UCSD-AML1 (cell line): ENCODE results near the gene HSH2D.
A peak's percentile ranks its signal among the peaks of the same experiment; 100 is the strongest.

Source experiments
- DNase-seq: peaks from one replicate; lab custom pipeline; 2025; ENCODE audit not compliant: unreplicated experiment; lab: John Stamatoyannopoulos, UW

The HSH2D gene

DNA sequence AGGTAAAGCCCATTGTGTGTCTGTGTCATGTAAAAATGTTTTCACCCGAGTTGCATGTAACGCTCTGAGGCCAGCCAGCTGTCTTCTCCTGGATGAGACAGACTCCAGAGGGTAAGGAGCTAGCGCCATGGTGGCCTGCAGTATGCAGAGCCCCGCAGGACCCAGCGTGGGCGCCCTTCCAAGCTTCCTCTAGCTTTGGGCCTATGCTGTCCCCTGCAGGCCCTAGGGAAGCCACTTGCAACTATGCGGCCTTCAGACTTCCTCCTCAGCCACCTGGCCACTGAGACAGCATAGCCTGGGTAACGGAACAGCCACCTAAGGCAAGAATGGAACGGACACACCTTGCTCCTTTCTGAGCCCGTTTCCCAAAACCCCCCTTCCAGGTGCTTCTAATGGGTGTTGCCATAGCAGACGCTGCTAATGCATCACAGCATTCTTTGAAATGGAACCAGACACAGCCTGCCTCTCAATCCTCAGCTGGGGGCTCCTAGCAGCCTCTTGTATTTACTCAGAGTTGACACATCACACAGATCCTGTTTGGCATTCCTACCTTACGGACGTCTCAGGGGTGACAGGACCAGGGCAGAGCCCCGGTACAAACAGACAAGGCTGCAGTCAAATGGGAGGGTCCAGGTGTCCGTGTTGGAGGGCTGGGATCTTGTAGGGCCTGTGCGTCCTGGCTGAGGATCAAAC is 47.9 kb downstream of the HSH2D start:
- DNase-seq, result no peak

DNA sequence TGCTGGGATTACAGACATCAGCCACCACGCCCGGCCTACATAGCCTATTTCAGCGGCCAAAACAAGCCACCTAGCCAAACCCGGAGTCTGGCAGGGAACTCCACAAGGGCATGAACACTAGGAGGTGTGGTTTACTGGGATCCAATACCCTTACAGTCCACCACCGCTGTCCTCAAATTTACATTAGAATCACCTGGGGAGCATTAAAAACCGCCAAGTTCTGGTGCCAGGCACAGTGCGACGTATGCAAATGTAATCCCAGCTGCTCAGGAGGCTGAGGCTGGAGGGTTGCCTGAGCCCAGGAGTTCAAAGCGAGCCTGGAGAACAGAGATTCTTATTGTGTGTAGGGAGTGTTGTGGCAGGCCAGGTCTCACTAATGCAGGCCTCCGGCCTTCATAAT is 50.0 kb downstream of the HSH2D start:
- DNase-seq, result no peak

DNA sequence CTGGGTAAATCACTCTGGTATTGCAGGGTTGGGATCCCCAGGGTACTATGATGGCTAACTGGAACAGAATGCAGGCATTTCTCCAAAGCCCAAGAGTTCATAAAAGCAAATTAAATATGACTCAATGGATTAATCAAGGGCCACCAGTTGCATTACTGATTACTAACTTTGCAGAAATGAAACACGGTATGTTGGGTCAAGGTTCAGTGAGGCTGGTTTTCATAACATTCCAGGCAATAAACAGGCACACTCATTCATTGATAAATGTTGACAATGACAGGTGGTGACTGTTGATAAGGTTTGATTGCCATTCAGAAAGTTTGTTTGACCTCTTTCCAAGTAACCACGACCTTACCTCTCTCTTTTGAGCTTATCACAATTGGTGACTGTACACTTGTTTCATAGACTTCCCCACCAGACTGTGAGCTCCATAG is 53.7 kb downstream of the HSH2D start:
- DNase-seq, result no peak

DNA sequence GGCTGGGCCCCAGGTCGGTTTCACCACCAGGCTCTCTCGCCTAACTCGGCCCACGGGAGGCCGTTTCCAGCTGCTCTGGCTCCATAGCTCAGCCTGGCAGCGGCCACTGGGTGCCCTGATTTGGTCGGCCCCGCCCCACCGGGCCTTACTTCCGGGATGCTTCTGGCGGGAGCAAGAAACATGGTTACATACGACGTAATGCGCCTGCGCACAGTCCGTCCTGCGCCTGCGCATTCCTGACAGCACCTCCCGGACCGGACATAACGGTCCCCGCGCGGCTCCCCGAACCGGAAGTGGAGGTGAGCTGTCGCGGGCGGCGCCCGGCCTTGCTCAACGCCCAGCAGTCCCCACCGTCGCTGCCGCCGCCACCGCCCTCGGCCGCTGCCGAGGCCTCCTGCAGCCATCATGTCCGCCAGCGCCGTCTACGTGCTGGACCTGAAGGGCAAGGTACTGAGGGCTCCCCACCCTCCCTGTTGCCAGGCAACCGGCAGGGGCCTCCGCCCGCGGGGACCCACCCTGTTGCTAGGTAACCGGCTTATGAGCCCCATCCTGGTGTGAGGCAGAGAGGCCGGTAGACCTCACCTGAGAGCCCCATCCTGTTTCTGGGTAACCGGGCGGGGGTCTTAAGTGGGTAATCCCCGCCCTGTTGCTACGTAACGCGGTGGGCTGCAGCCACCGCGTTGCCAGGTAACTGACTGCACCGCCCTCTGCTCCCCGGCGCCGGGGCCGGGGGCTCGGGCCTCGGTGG is 54.3 kb downstream of the HSH2D start, which contains the start of gene AP1M1:
Gene AP1M1, plus strand, starts transcription at position 290 of the 748 bp plus-strand sequence. Its CDS starts 116 bp downstream, at position 406.
- peak; percentile 99 for DNase-seq

DNA sequence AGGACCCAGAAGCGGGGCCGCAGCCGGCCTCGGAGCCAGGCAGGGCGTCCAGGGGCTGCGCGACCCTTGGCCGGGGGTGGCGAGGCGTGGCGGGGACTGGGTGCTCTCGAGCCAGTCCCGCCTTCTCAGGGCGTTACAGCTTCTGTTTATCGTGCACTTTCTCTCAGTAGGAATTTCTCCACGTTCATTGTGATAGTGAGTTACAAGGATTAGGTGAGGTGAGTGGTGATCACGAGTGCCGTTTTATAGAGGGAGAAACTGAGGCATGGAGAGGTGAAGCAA is 54.8 kb downstream of the HSH2D start:
- no peak for DNase-seq

DNA sequence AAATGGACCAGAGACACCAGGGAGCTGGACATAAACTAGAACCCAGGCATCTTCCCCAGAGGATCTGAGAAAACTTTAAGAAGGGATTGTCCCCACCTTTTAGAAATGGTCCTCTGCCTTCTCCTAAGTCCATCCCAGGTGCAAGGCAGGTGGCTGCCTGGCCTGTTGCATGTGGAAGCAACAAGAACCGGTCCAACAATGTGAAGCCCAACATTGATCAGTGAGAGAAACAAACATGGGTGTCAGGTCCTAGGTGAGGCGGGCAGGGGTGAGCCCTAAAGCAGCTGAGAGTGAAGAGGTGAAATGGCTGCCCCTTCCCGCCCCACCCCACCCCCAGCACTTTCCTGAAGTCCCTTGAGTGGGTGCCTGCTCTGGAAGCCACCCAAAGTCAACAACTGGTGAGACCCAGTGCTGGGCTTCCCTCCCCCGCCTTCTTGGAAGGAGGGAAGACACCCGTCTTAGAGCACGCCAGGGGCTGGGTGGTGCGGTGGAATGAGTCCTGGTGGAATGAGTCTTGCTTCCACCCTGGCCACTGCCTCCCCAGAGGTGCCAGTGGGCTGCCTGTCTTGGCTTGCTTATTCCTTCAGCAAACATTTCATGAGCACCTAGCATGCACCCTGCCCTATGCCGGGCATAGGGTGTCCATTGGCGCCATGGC is 55.9 kb downstream of the HSH2D start:
- DNase-seq, result no peak

DNA sequence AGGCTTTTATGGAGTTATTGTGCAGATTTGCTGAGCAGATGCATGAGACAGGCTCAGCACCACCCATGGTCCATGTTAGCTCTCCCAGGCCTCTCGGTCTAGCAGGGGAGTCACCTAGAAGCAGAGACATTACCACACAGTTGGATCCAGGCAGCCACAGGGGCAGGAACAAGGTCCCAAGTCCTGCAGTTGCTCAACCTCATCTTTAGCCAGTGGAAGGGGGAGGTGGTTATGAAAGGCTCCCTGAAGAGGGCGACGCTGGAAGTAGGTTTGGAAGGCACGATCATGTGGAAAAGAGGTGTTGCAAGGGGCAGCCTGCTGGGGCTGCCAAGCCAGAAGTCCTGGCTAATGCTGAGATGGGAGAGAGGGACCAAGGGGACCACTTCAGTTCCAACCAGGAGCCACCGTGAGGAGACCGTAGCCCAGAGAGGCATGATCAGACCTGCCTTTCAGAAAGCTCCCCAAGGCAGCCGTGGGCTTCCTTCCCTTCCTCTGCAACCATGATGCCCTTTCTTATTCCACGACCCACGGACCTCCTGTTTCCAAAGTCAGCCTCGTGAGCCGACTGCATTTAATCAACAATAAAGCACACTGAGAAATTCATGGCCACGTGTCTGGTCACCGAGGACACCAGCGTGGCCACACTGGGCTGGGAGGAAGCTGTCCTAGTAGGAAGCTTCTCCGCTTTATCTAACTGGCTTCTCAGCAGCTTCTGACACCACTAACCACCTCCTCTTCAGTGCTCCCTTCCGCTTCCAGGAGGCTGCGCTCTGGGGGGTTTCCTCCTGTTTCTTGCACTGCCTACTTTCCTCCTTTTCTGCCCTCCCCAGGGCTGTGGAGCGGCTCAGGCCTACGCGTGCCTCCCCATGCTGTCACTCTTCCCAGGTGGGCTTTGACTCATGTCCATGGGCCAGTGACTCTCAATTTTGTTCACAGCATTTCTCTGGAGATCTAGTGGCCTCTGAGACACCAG is 56.8 kb downstream of the HSH2D start:
- peak; percentile 40 for DNase-seq

DNA sequence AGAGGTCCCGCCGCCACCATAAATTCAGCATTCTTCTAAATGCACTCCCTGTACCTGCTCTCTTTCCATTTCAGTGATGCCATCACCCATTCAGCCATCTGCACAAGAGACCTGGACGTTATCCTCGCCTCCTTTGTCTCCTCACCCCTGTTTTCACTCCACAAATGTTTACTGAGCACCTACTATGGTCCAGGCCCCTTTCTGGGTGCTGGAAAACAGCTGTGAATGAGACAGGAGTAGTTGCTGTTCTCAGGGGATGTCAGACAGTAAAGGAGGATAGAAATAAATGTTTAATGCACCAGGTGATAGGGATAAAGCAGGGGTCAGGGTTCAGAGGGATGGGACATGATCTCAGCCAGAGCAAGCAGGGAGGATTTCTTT is 57.5 kb downstream of the HSH2D start:
- no peak for DNase-seq

DNA sequence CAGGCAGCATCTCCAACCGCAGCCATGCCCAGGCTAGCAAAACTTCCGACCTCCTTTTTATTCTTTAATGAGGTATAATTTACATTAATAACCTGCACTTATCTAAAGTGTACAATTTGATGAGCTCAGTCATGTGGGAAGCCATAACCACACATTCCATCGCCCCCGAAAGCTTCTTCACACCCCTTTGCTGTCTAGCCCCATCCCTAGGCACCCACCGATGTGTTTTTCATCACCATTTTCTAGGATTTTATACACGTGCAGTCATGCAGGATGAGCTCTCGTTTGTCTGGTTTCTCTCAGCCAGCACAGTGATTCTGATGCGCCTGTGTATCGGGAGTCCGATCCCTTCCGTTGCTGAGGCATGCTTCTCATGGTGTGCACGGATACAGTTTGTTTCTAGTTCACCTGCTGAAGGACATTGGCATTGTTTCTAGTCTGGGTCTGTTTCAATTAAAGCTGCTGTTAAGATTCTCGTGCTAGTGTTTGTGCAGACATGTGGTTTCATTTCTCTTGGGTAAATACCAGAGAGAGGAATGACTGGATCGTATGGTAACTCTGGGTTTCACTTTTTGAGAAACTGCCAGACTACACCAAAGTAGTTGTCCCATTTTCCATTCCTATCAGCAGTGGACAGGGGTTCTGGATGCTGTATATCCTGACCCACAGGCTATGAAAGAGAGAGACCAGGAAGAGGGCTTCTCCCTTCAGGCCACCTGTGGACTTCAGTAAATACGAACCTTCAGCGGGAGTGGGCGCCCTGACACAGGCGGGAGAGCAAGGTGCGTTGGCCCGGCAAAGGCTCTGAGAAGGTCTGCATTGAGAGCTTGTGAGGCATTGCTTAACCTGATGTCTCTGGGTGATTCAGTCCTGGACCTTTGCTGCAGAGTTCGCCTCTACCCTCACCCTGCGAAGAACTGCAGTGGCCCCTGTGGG is 59.1 kb downstream of the HSH2D start:
- no peak for DNase-seq

DNA sequence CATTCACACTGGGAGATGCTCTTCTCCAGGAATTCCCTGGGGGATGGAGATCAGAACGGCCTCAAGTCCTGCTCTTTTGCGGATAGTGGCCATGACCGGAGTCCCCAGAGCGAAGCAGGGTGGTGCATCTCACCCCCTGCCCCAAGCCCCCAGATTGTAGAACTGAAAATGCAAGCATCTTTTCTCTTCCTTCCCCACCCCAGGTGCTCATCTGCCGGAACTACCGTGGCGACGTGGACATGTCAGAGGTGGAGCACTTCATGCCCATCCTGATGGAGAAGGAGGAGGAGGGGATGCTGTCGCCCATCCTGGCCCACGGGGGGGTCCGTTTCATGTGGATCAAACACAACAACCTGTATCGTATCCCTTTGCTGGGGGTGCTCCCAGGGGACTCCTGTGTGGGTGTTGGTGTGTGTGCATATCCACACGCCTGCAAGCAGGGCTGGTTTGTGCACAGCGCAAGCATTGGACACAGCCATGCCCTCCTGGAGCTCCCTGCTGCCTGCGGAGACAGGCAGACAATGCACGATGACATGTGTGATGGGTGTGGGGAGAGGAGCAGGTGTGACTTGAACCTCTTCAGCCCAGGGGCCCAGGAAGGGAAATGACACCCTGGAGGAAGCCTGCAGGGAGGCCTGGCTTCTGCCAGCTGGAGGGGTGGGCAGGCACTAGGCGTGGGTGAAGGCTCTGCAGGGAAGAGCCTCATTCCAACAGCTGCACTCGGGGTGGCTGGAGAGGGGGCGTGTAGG is 59.9 kb downstream of the HSH2D start:
- DNase-seq, result no peak

DNA sequence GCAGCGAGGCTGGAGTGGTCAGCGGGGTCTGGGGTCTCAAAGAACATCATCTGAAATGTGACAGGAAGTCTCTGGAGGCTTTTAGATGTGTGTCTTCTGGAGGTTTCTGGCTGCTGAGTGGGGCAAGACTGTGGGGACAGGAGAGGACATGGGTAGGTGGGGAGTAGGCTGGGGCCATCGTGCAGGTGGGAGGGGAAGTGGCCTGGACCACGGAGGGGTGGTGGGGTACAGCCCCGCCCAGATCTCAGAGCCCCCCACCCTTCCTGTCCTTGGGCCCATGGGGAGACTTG is 60.5 kb downstream of the HSH2D start:
- DNase-seq, result no peak

DNA sequence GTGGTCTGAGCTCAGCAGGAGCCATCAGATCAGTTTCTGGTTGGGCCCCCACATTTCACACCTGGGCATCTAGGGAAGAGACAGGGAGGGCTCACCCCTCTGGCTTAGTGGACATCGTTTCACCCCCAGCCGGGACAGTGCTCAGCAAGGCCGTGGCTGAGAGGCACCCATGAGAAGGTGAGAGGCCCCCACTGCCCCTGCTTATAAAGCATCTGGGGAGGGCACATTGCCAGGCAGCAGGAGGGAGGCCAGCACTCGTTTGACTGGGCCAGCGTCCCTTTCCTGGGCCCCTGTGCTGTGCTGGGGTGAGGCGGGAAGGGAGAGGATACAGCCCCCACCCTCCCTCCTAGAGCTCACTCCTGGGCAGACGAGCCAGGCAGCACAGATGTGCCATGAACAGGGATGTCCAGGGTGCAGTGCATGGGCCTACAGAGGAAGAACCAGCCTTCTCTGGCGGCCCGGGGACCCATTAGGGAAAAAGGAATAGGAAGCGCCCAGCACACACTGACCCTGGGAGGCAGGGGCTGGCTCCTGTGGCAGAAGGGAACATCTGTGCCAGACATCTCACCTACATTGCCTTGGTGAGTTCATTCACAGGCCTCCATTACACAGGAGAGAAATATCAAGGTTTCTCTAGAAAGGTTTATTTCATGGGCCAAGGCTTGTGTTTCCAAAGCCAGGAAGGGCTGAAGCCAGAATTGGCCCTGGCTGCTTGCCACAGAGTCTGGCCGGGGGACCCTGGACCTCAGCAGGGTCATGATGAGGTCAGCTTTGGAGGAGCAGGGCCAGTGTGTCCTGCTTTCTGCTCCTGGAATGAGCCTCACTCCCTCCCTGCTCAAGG is 61.9 kb downstream of the HSH2D start:
- no peak for DNase-seq

DNA sequence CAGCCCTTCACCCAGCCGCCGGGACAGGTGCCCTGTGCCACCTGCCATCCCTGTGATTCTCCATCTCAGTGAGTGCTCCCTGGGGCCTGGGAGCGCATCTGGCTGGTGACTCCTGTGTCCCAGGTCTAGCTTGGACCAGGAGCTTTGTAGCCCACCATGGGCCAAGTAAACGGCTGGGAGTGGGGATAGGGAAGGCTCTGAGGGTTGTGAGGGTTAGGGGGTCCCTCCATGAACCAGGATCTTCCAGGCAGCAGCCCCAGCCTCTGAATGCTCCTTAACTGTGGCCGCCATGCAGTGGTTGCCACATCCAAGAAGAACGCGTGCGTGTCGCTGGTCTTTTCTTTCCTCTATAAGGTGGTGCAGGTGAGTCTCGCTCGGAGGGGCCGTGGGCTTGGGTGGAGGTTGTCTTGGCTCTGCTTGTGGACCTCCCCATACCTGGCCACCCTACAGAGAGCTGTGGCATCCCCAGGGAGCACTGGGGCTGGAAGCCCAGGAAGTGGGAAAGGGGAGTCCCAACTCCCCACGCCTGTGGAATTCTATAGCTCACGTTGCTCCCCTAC is 62.6 kb downstream of the HSH2D start:
- DNase-seq, result no peak

DNA sequence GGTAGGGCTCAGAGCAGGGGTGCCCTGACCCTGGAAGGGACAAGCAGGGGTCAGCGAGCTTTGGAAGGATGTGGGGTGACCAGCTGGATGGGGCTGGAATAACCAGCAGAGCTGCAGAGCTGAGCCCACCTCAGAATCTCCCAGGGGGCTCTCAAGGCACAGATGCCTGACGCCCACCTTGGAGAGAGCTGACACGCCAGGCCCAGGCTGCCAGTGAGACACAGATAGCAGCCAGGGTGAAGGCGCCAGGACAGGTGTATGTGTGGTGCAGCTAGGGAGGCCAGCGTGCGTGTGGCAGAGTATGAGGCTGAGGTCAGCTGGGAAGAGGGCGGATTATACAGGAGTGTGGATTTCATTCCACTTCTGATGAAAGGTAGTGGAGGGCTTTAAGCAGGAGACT is 63.2 kb downstream of the HSH2D start:
- no peak for DNase-seq

DNA sequence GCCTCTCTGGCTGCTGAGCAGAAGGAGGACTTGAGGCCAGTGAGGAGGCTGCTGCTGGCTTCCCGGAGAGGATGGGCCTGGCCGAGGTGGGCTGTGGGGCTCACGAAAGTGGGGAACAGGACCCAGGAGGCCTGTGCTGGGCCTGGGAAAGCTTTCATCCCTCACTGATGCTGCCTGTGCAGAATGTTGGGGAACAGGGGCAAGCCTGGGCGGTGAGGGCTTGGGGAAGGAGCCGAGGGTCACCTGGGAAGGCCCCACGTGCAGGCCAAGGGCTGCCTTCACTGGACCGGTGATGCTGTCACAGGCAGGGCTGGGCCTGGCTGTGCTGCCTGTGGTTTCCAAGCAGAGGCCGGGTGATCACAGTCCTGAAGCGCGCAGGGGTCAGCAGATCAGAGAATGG is 63.6 kb downstream of the HSH2D start:
- DNase-seq, result no peak

DNA sequence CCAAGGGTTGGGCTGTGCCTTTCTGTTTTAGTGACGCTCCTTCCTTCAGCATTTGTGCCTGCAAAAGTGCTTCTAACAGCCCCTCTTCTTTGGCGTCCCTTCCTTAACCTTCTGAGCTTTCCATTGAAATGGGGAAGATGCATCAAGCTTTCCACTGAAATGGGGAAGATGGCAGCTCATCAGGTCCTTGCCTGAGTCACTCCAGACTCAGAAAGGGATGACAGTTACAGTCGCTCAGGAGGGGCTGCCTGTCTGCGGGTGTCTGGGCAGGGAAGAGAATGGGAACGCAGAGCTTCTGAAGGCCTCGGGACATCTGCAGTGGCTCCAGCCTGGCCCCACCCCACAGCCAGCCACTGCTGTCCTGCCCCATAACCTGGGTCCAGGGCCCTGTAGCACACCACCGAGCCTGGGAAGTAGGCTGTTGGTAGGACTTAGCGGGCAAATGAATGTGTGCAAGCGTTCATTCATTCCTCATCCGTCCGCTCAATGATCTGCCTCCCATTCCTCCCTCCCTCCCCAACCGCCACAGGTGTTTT is 64.1 kb downstream of the HSH2D start:
- no peak for DNase-seq
